Germinal center (tissue), 1 donor: Measurements from ENCODE around the gene JPH2.

ENCODE experiments used
- DNase-seq: peaks from one replicate; pipeline ENCODE4 v3.0.0; 2012; ENCODE audit warnings: mixed read lengths, low spot score

Gene JPH2

DNA sequence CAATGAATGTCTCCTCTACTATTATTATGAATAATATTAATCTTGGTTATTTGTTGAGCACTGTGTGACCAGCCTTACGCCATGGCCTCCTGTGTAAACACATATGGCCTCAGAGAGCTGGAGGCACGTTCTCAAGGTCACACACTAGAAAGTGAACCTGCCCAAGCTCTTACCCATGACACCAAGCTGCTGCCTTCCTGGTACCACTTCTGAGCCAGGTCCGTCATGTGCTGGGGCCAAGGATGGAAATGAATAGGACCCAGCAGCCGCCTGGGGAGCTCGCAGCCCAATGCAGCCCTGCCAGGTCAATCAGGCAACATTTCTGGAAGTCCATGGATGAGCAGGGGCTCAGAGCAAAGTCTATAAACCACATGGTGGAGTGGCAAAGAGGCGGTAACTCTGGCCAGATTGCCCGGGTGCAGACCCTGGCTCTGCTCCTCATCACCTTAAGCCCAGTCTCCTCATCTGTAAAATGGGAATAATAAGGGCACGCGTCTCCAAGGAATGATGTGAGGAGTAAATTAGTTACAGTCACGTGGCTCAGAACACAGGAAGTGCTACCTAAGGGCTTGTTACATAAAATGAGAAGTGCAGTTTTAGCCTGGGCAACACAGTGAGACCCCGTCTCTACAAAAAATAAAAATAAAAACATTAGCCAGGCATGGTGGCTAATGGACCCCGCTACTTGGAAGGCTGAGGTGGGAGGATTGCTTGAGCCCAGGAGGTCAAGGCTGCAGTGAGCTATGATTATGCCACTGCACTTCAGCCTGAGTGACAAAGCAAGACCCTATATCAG lies 61.5 kb downstream of the JPH2 start:
- no peak for DNase-seq

DNA sequence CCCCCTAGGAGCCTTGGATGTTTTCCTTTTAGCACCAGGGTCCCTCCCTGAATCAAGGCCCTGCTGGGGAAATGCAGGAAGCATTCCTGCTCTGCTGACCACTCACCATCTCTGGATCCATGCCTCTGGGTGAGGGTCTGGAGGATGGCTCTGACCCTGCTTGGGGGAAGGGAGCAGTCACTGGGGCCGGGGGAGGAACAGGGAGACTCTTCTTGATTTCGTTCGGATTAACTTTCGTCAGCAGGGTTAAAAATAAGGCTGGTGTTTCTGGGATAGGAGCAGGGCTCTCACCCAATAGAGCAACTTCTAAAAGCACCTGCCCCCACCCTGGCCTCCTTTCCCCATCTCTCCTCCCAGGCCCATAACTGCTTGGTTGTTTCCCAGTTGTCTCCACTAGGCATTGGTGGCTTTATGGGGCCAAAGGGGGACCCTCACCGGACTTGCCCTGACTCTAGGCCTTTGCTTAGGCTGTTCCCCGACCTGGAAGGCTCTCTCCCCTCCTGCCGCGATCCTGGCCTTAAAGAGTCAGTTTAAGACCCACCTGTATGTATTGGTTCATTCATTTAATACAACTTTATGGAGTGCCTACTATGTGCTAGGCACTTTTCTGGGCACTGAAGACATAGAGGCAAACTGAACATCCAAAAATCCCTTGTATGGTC lies 63.0 kb downstream of the JPH2 start:
- DNase-seq, result no peak

DNA sequence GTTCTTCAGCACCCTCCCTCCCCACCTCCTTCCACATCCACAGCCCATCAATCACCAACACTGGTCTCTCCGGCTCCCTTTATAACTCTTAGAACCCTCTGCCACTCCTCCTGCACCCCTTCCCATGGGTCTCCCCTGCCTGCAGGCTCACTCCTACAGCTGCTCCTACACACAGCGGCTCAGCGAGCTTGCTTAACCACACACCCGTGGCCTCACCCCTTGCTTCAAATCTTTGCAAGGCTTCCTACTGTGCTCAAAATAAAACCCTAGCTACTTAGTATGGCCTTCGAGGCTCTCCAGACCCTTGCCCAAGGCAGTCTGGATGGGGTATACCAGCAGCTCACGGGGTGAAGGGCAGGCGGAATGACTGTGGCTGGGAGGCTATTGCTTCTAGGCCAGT lies 63.7 kb downstream of the JPH2 start:
- DNase-seq, result no peak

DNA sequence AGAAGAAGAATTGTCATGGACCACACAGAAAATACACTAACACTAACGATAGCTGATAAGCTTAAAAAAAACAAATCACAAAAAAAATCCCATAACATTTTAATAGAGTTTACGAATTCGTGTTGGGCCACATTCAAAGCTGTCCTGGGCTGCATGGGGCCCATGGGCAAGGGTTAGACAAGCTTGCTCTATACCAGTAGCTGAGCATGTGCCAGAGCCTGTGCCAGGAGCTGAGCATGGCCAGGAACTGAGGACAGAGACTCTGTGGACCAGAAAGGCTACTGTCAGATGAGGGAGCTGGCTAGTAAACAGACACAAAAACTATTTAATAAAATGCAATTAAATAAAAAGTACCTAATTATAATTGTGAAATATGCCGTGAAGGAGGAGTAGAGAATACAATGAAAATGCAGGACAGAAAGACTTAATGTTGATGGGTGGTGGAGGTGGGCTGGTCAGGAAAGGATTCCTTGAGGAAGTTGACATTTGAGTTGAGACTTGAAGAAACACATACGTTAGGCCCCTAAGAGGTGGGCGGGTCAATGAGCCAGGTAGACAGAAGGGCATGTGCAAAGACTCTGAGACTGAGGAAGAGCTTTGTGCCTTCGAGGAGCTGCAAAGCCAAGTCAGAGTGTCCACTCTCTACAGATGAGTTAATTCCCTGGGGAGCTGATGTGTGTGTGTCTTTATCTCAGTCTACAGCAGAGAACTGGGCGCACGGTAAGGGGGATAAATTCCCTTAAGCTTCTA lies 66.1 kb downstream of the JPH2 start:
- DNase-seq, result no peak

DNA sequence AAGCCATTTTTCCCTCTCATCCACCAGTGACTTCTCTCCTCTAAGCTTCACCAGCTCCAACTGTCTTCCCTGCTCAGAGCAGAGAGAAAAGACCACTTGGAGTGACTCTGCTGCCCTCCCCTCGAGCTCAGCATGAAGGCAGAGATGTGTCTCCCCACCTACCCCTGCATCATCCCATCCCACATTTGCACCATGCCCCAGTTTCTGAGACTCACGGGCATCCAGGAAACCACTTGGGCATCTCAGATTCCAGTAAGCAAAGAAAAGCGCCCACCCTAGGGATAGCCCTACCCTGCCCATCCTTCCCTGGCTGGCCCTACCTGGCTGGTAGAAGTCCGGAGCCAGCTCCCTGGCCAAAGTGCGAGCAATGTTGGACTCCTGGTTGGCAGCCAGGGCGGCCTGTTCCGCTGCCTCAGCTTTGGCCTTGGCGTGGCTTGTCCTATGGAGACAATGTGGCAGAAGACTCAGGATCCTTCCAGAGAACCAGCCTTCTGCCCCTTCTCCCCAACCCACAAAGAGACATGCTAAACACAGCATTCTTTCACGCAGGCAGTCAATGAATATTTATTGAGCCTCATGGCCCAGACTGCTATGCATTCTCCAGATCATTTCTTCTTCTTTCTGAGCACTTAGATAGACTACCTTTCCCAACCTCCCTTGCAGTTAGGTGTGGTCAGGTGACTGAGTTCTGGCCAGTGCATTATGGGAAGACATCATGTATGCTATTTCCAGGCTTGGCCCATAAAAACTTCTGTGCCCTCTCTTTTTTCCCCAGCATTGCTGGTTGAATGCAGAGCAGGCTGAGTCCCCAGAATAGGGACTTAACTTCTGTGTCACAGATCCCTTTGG lies 68.6 kb downstream of the JPH2 start:
- DNase-seq, result no peak

DNA sequence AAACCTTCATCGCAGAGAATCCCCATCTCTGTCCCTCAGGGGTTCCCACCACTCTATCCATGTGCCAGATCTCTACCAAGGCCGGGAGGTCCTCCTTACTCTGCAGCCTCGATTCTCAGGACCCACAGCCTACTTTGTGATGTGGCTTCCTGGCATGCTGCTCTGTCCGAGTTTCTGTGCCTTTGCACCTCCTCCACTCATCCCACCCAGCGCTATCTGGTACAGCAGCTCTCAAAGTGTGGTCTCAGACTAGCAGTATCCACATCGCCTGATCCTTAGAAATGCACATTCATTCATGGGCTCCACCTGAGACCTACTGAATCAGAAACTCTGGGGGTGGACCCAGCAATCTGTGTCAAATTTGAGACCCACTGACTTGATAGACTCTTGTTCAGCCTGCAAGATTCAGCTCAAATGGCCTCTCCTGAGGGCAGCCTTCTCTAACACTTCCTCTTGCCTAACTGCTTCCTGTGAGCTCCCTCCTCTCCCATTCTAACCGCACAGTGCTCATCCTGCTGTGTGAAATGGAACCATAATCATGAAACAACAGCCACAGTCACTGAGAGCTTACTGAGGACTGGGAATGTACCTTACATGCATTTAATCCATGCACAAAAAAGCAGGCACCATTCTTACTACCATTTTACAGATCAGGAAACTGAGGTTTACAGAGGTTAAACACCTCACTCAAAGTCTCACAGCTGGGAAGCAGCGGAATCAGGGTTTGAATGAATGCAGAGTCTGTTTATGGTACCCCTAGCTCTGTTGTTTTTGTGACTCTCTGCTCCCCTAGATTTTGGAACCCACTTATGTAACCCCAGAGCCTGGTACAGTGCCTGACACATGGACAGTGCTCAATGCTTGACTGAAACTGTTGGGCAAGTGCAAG lies 69.4 kb downstream of the JPH2 start:
- no peak for DNase-seq

DNA sequence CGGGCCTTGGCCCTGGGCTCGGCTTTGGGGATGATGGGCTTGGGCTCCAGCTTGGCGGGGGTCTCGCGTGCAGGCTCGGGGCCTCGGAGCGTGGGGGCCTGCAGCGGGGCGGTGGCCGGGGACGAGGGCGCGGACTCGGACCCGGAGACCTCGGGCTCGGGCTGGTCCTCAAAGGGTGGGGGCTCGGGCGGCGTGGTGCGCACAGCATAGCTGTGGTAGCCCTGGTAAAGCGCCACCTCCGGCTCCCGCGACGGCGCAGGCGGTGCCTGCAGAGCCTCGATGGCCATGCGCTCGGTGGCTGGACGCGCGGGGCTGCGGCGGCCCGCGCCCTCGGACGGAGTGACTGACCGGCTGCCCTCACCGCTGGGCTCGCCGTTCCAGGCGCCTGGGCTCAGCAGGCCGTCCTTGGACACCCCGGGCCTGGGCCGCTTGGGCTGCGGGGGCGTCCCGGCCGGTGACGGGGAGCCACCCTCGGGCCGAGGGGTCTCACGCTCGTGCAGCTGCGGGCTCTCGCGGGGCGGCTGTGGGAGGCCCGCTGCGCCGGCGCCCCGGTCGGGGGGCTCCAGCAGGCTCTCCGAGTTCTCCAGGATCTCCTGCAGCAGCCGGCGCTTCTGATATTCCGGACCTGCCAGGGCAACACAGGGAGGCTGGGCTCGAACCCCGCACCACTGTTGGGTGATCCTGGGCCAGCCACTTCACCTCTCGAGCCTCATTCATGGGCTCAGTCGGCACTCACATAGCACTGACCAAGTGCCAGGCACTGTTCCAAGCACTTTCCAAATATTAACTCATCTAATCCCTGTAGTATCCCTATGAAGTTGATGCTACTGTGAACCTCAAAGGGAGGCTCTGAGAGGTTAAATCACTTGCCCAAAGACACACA lies 71.0 kb downstream of the JPH2 start:
- DNase-seq, result no peak

DNA sequence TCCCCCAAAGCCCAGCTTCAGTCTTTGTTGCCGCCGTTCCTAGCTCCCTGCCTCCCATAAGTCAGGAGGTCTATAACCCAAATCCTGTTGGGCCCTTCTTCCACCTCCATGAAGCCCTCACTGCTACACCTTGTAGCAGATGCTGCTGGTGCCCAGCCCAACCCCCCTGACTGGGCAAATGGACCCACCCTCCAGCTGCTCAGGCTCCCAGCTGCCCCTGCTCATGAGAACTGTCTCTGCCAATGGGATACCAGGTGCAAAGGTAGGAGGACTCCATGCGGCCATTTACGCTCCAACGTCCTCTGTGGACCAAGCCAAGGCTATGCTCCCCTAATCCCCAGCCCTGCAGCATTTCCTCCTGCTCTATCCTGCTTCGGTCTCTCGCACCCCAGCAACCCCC lies 71.8 kb downstream of the JPH2 start:
- no peak for DNase-seq

DNA sequence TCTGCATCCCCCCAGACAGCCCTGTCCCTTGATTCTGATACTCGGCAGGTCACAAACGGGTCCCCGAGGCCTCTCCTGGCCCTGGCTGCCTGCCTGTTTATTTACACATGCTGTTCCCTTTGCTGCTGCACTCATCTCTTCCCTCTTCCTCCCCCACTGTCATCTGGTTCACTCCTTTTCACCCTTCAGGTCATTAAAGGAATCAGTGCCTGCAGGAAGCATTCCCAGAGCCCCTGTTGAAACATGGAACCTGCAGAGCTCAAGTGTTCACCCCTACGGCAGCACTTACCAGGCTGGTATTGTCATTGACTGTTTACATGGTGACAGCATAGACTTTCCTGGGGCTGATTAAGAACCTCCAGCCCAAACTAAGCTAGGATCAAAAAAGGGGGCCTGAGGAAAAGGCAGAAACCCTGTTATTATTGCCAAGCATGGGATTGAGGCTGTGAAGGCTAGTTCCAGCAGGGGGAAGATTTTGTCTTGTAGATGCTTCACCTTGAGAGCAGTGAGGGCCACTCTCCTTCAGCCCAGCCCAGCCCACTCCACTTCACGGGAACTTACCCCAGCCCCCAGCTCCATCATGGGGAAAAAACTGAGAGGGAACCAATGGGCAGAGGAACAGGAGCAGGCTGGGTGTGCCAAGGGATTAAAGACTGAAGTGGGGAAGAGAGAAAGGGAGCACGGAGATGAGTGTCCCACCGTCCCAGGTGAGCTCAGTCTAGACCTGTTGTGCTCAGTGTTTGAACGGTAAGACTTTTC lies 73.2 kb downstream of the JPH2 start:
- no peak for DNase-seq

DNA sequence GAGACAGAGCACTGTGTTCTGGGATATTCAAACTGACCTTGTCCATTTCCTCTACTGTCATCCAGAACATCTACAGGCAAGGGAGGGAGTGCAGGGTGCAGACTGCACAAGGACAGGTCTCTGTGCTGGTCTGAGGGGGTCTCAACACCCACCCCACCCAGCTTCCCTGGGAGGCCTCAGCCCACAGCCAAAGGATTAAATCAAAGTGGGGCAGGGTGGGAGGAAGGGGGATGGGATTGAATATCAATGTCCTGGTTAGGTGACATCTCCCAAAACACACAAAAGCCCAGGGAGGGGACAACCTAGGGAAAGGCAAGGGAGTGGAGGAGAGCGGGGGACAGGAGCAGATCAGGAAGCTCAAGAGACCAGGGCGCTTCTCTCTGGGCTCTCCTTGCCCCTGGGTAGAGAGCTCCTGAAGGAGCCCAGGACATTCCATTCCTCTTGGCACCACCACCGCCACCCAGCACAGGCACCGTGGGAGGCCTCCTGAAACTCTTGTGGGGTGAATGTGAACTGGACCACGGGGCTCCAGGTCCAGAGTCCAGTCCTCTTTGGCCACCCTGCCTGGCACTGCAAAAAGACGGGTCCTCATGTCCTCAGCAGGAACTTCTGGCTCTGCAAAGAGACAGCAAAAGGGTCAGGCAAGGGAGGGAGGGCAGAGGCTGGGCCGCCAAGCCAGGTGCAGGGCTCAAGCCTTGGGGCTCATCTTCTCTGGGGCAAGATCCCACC lies 73.9 kb downstream of the JPH2 start:
- no peak for DNase-seq

DNA sequence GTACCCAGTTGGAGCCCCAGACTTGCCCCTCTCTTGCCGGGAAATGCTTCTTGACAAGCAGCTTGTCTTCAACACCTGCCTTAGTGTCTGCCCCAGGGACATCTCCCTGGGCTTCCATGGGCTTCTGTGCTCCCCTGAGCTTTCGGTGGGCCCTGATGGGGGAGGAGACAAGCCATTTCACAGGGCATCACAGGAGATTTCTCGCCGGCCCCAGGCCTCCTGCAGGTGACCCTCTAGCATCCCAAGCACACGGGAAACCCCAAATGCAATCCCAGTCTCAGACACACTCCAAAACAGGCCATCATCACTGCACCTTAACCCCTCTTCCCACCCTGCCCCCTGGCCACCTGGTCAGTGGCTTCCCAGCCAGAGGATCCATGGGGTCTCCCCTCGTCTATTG lies 74.5 kb downstream of the JPH2 start:
- no peak for DNase-seq

DNA sequence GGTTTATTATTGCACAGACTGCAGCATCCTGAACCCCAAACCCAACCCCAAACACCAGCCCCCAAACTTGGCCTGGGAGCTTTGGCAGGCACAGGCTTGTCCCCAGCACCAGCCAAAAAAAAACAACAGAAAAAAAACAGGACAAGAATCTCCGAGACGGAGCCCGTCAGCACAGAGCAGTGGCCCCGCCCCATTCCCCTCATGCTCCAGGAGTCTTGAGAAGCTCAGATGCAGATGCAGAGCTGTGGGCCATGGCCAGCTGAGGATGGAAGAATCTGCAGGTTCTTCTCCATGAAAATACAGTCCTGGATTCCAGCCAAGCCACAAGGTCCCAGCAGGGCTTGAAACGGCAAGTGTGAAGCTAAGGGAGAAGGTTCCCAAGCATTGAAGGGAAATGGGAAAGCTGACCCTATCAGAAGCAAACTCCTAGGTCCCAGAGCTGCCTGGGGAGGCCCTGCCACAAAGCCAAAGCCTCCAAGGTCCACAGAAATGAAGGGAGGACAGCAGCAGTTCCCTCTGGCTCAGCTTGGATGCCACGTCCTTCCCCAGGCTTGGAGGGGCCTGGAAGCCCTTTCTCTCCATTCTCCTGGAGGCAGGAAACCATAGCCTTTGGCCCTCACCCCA lies 75.2 kb downstream of the JPH2 start:
- no peak for DNase-seq

DNA sequence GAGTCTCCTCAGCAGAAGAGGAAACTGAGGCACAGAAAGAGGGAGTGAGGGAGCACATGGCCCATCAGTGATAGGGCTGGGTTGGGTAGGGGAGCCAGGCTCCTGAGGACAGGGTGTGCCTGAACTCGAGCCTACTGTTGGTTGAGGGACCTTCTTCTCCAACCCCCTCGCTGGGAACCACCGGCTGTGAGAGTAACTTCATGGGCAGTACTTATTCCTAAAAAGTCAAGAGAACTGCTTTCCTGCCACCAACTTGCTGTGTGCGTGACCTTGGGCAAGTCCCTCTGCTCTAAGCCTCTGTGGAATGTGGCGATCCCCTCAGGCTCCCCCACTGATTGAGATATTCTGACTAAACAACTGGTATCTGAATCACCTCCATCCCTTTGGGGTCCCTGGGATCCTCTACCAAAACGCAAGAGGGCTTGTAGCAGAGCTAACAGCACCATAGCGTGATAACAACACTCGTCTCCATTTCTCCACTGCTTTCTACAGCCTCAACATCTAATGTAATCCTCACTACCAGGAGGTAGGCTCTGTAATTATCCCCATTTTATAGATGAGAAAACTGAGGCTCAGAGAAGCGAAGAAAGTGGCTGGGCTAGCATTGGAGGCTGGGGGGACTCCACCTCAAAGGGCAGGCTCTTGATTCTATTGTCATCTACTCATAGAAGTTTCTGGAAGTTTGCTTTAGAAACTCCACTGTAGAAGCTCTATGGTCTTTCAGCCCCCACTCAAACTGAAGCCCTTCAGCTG lies 76.0 kb downstream of the JPH2 start:
- DNase-seq, result no peak

DNA sequence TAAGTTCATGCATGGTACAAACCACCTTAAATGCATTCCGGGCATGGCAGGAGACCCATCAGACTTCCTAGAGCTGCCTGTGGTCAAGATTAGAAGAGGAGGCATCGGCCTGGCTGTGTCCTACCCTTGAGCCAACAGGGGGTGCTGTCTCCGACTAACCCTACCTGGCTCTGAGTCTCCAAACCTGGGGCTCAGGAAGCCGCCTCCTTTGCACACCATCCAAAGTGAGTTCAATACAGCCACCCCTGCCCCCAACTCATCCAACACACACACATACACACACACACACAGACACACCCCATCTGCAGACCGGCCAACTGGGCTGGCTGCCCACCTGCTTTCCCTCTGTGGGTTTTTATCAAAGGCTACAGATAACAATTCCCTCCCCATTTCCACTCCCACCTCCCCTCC lies 77.0 kb downstream of the JPH2 start:
- no peak for DNase-seq

DNA sequence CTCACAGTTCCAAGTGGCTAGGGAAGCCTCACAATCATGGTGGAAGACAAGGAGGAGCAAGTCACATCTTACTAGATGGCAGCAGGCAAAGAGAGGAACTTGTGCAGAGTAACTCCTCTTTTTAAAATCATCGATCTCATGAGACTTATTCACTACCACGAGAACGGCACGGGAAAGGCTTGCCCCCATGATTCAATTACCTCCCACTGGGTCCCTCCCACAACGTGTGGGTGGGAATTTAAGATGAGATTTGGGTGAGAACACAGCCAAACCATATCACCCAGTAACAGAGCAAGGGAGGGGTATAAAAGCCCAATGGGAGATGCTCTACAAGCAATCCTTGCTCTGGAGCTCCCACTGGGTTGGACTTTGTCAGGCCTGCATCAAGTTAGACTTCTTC lies 80.4 kb downstream of the JPH2 start:
- DNase-seq, result no peak

DNA sequence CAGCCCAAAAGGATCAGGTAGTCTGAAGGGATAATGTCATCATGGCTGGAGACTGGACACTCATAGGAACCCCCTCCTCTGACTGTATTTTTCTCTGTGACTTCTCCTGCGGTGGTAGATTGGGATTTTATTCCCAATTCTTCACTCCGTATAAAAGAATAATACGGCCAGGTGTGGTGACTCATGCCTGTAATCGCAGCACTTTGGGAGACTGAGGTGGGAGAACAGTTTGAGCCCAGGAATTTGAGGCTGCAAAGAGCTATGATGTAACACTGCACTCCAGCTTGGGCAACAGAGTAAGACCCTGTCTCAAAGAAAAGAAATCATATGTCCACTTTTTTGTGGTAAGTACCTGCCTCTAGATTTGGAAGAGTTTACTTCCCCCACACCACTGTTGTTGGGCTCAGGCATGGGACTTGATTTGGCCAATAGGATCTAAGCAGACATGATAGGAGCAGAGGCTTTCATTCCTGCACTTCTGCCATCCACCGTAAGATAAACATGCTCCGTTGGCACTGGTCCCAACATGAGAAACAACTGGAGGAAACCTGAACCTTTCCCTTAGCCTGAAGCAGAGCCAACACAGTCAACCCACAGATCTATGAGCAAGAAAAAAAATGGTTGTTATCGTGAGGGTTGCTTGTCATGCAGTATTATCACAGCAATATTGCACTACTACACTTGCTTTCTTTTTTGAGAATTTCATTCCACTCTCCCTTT lies 82.0 kb downstream of the JPH2 start:
- no peak for DNase-seq

DNA sequence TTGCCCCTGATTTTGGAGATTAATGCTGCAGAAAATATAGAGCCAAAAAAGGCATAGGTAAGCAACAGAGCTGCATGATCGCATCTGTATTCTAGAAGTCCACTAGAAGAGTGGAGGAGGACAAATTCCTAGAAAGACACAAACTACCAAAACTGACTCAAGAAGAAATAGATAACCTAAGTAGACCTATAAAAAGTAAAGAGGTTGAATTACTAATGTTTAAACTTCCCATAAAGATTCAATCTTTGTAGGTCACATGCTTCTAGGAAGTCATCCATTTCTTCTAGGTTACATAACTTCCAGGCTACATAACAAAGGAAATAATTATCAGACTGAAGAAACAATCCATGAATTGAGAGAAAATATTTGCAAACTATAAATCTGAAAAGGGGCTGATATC lies 84.4 kb downstream of the JPH2 start:
- no peak for DNase-seq
